RWPE1 (cell line): Measurements from ENCODE around the gene RBM20.

Source experiments
- CTCF ChIA-PET: fragments of 350-600 bp; sonication (Branson Sonifier 250); formaldehyde crosslinking; extraction: SDS; loops from one replicate; lab custom pipeline; 2021; lab: Yijun Ruan, JAX
- POLR2A ChIA-PET: fragments of 400-600 bp; formaldehyde crosslinking; extraction: SDS; loops from one replicate; lab custom pipeline; 2020; ENCODE audit warnings: antibody characterized with exemption; ENCODE audit not compliant: low non-redundant PET; lab: Yijun Ruan, JAX
- DNase-seq: peaks from one replicate; pipeline ENCODE4 v3.0.0; 2012; ENCODE audit warnings: low spot score
- H3K27ac ChIP-seq: fragments of 450-650 bp; 2 replicates; pipeline ENCODE4 v1.5.1; 2017
- TF ChIP-seq, protein P1 (sequence below): fragments of 450-650 bp; conservative IDR thresholded peaks from 2 replicates; pipeline ENCODE4 v1.5.1; 2017; ENCODE audit warnings: low read depth, mild to moderate bottlenecking

Gene RBM20

GRCh38 chr10:110851020-110851612 is 207.0 kb downstream of the RBM20 start:
- DNase-seq, result no peak
- POLR2A ChIA-PET, result no interaction called here
- H3K27ac ChIP-seq, result no peak overlapping the region
- CTCF ChIA-PET, result no interaction called here
- TF ChIP-seq, protein P1, sequence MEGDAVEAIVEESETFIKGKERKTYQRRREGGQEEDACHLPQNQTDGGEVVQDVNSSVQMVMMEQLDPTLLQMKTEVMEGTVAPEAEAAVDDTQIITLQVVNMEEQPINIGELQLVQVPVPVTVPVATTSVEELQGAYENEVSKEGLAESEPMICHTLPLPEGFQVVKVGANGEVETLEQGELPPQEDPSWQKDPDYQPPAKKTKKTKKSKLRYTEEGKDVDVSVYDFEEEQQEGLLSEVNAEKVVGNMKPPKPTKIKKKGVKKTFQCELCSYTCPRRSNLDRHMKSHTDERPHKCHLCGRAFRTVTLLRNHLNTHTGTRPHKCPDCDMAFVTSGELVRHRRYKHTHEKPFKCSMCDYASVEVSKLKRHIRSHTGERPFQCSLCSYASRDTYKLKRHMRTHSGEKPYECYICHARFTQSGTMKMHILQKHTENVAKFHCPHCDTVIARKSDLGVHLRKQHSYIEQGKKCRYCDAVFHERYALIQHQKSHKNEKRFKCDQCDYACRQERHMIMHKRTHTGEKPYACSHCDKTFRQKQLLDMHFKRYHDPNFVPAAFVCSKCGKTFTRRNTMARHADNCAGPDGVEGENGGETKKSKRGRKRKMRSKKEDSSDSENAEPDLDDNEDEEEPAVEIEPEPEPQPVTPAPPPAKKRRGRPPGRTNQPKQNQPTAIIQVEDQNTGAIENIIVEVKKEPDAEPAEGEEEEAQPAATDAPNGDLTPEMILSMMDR, result no peak

DNA sequence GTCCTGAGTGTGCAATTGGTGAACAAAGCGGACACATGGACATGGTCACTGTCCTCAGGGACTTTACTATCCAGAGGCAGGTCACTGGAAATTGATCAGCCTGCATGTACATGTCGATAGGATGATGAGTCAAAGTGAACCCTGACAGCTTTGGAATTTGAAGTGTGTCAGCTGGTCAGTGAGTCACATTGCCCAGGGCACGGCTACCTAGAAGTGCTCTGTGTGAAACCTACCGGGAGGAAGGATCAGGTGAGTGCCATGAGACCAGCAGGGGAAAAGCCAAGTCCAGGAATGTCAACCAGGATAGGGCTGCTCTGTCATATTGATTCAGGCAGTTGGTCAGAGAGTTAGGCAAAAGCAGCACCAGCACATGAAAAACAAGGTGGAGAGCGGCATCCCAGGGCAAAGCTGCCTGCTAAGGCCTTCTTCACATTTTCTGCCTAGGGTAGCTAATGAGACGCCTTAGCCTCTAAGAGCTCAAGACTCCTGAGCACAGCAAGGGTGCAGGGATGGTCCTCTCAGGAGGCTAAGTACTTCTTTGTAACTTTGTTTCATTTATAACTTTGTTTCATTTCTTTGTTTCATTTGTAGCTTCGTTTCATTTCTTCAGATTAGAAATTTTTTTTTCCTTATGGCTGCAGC is 208.2 kb downstream of the RBM20 start:
- TF ChIP-seq, protein P1, result no peak
- ChIA-PET POLR2A (interaction anchor here (0.8 to 1.0 kb wide), 2 partner anchors 9 to 19 kb away, joined by 3 read pairs; partner anchors contain the start of gene PDCD4), CTCF (interaction anchor here (0.6 to 0.7 kb wide), 2 partner anchors 8 to 254 kb away, joined by 3 read pairs; no protein-coding TSS in a partner anchor)
- peak overlapping the region; percentile 68 for H3K27ac ChIP-seq
- peak; percentile 97 for DNase-seq

DNA sequence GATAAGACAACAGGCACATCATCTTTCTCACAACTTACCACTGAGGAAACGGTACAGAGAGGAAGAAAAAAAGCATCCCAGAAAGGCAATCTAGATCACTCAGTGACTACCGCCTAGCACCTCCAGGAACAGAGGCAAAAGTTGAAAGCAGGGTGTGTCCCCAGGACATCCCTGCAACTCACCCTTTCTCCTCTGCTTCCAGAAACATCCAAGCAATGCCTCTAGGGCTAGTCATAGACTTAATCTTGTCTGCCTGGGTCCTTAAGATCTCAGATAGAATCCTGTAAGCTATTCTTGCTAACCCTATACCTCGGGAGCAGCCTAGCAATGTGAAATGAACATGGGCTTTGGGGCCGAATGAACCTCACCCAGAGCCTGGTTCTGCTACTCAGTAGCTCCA is 208.8 kb downstream of the RBM20 start:
- DNase-seq, result no peak
- TF ChIP-seq, protein P1, result no peak
- no peak overlapping the region for H3K27ac ChIP-seq
- CTCF ChIA-PET, result no interaction called here
- POLR2A ChIA-PET, result interaction anchor here (0.8 to 1.0 kb wide), 2 partner anchors 8 to 19 kb away, joined by 3 read pairs; partner anchors contain the start of gene PDCD4

- no peak overlapping the region for H3K27ac ChIP-seq
- no peak for DNase-seq
- CTCF ChIA-PET, result interaction anchor here (0.6 kb wide), 1 partner anchor 27 kb away, joined by 4 read pairs; no protein-coding TSS in a partner anchor
- TF ChIP-seq, protein P1, result no peak
- POLR2A ChIA-PET, result no interaction called here
These were observed 209.9 kb downstream of the RBM20 start for GRCh38 chr10:110853921-110854605.

DNA sequence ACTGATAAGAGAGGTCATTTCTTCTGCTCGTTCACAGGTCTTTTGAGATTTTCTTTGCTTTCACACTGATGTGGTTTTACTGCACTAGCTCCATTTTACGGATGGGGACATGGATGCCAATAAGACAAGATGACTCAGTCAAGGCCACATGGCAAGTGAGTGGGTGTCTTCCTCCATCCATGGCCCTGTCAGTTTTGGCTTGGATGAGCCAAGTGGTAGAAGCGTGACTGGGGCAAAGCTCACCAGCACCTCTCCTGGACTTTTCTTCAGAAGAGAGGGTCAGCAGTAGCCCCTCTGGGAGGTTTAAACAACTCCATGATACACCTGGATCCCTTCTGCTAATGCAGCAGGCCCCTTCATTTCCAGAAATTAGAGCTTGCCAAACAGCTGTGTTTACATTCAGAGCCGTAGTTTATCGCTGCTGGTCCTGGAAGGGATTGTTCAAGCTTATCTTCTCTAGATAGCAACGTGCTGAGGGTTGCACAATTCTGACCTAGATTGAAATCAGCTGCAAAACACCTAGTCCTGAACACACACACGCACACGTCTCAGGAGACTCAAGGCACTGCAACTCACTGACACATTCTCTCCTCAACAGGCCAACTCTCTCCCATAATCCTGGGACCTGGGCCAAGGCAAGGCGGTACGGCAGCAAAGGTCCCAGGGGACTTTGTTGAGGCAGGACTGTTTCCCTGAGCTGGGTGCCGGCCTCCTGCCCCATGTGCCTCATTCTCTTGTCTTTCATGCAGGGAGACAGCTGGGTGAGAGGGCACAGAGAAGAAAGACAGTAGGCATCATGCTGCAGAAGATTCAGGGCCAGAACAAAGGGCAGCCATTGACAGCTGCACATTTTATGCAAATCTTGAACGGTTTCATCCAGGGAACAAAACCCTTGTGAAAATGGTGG is 213.4 kb downstream of the RBM20 start:
- CTCF ChIA-PET, result no interaction called here
- H3K27ac ChIP-seq, result peak overlapping the region; percentile 72
- POLR2A ChIA-PET, result no interaction called here
- TF ChIP-seq, protein P1, result no peak
- no peak for DNase-seq
